ENCODE results near the gene UTP11.
A peak's percentile ranks its signal among the peaks of the same experiment; 100 is the strongest.
"Not testable (repeated sequence)": the region's sequence is repeated elsewhere in the genome, so short reads cannot be mapped to it uniquely, and the experiment has no call there.

The UTP11 gene

GRCh38 chr1:38012363-38013226 is at the start of gene UTP11:
UTP11 (plus strand) TSS chr1:38012734; CDS start chr1:38012803, 69 bp downstream.
- Histone ChIP-seq H3K27ac (peak within 1 kb of the TSS; percentile 97), H3K4me3 (ENCODE audit: low read depth, low read length) (peak within 1 kb of the TSS; percentile 87), H3K27me3 (ENCODE audit: insufficient read depth, low read depth, severe bottlenecking) (no peaks in the 10 kb centered on the region), H3K9me3 (ENCODE audit: severe bottlenecking) (peaks cover 3% of the 10 kb centered on the region), H3K36me3 (peaks cover 35% of the 10 kb centered on the region)
- TF ChIP-seq CTCF (IDR thresholded peaks at IDR 0.05; ENCODE audit: low read depth, low read length) = no peak
- peak; percentile 94 for DNase-seq

GRCh38 chr1:37964106-37964505 is 48.4 kb upstream of the UTP11 start:
- not testable (repeated sequence) for DNase-seq; H3K9me3 ChIP-seq (ENCODE audit: severe bottlenecking); H3K27ac ChIP-seq; H3K4me3 ChIP-seq (ENCODE audit: low read depth, low read length); H3K27me3 ChIP-seq (ENCODE audit: insufficient read depth, low read depth, severe bottlenecking)
- peaks cover 61% of the 10 kb centered on the region for H3K36me3 ChIP-seq

- Histone ChIP-seq H3K9me3 (ENCODE audit: severe bottlenecking) (no peaks in the 10 kb centered on the region), H3K27me3 (ENCODE audit: insufficient read depth, low read depth, severe bottlenecking) (no peaks in the 10 kb centered on the region), H3K4me3 (ENCODE audit: low read depth, low read length) (no peak overlapping the region), H3K27ac (no peak overlapping the region), H3K36me3 (peaks cover 60% of the 10 kb centered on the region)
- DNase-seq = no peak
- TF ChIP-seq CTCF (IDR thresholded peaks at IDR 0.05; ENCODE audit: low read depth, low read length) = no peak
Observed at GRCh38 chr1:37965301-37965700, 47.2 kb upstream of the UTP11 start.

GRCh38 chr1:37973684-37974083 is 38.9 kb upstream of the UTP11 start:
- not testable (repeated sequence) for H3K27me3 ChIP-seq (ENCODE audit: insufficient read depth, low read depth, severe bottlenecking); H3K9me3 ChIP-seq (ENCODE audit: severe bottlenecking); H3K27ac ChIP-seq; H3K4me3 ChIP-seq (ENCODE audit: low read depth, low read length); DNase-seq
- H3K36me3 ChIP-seq = peaks cover 71% of the 10 kb centered on the region

GRCh38 chr1:37974567-37974966 is 38.0 kb upstream of the UTP11 start:
- no peak for DNase-seq
- peaks cover 71% of the 10 kb centered on the region for H3K36me3 ChIP-seq
- no peak overlapping the region for H3K4me3 ChIP-seq (ENCODE audit: low read depth, low read length)
- no peaks in the 10 kb centered on the region for H3K9me3 ChIP-seq (ENCODE audit: severe bottlenecking)
- no peak overlapping the region for H3K27ac ChIP-seq
- TF ChIP-seq CTCF (IDR thresholded peaks at IDR 0.05; ENCODE audit: low read depth, low read length) = no peak
- no peaks in the 10 kb centered on the region for H3K27me3 ChIP-seq (ENCODE audit: insufficient read depth, low read depth, severe bottlenecking)

GRCh38 chr1:37975083-37975482 is 37.5 kb upstream of the UTP11 start:
- peaks cover 71% of the 10 kb centered on the region for H3K36me3 ChIP-seq
- not testable (repeated sequence) for H3K27ac ChIP-seq; H3K27me3 ChIP-seq (ENCODE audit: insufficient read depth, low read depth, severe bottlenecking); H3K4me3 ChIP-seq (ENCODE audit: low read depth, low read length); H3K9me3 ChIP-seq (ENCODE audit: severe bottlenecking)
- DNase-seq = peak; percentile 33
- peak; percentile 51 for TF ChIP-seq CTCF (IDR thresholded peaks at IDR 0.05; ENCODE audit: low read depth, low read length)

GRCh38 chr1:37978541-37978940 is 34.0 kb upstream of the UTP11 start:
- peaks cover 86% of the 10 kb centered on the region for H3K36me3 ChIP-seq
- TF ChIP-seq CTCF (IDR thresholded peaks at IDR 0.05; ENCODE audit: low read depth, low read length) = no peak
- no peaks in the 10 kb centered on the region for H3K27me3 ChIP-seq (ENCODE audit: insufficient read depth, low read depth, severe bottlenecking)
- DNase-seq = no peak
- no peaks in the 10 kb centered on the region for H3K9me3 ChIP-seq (ENCODE audit: severe bottlenecking)
- H3K27ac ChIP-seq = no peak overlapping the region
- no peak overlapping the region for H3K4me3 ChIP-seq (ENCODE audit: low read depth, low read length)
